OCI-M2 (cell line): ENCODE results near the gene OR1M1.
"Not testable (repeated sequence)": the region's sequence is repeated elsewhere in the genome, so short reads cannot be mapped to it uniquely, and the experiment has no call there.

Experiments used
- DNase-seq: peaks from one replicate; lab custom pipeline; 2025; ENCODE audit not compliant: unreplicated experiment; lab: John Stamatoyannopoulos, UW

Gene OR1M1

GRCh38 chr19:9086761-9087160 is at the start of gene OR1M1:
OR1M1 (plus strand) TSS chr19:9087061; CDS start chr19:9093245, 6,184 bp downstream.
- no peak for DNase-seq

- no peak for DNase-seq
Measured at GRCh38 chr19:9037400-9038062, 49.3 kb upstream of the OR1M1 start.

GRCh38 chr19:9039728-9040127 is 47.1 kb upstream of the OR1M1 start:
- no peak for DNase-seq

- DNase-seq, result no peak
Measured at GRCh38 chr19:9040131-9040530, 46.7 kb upstream of the OR1M1 start.

GRCh38 chr19:9041023-9041422 is 45.8 kb upstream of the OR1M1 start:
- no peak for DNase-seq

- DNase-seq, result no peak
Measured at GRCh38 chr19:9043524-9043923, 43.3 kb upstream of the OR1M1 start.

- no peak for DNase-seq
Measured at GRCh38 chr19:9044449-9044848, 42.4 kb upstream of the OR1M1 start.

- DNase-seq, result no peak
Measured at GRCh38 chr19:9046694-9047093, 40.2 kb upstream of the OR1M1 start.

GRCh38 chr19:9052894-9053293 is 34.0 kb upstream of the OR1M1 start:
- no peak for DNase-seq

GRCh38 chr19:9053674-9054073 is 33.2 kb upstream of the OR1M1 start:
- DNase-seq, result not testable (repeated sequence)

GRCh38 chr19:9054207-9054606 is 32.7 kb upstream of the OR1M1 start:
- no peak for DNase-seq

GRCh38 chr19:9054765-9055164 is 32.1 kb upstream of the OR1M1 start:
- no peak for DNase-seq

- not testable (repeated sequence) for DNase-seq
Measured at GRCh38 chr19:9056131-9056530, 30.7 kb upstream of the OR1M1 start.

- no peak for DNase-seq
Measured at GRCh38 chr19:9057505-9058258, 29.2 kb upstream of the OR1M1 start.

GRCh38 chr19:9058905-9059667 is 27.8 kb upstream of the OR1M1 start:
- DNase-seq, result no peak

- DNase-seq, result no peak
Measured at GRCh38 chr19:9060564-9061340, 26.1 kb upstream of the OR1M1 start.

- DNase-seq, result no peak
Measured at GRCh38 chr19:9061879-9062278, 25.0 kb upstream of the OR1M1 start.

GRCh38 chr19:9065457-9066014 is 21.3 kb upstream of the OR1M1 start:
- DNase-seq, result no peak

GRCh38 chr19:9070066-9070465 is 16.8 kb upstream of the OR1M1 start:
- no peak for DNase-seq

- DNase-seq, result not testable (repeated sequence)
Measured at GRCh38 chr19:9071720-9072119, 15.1 kb upstream of the OR1M1 start.

- DNase-seq, result no peak
Measured at GRCh38 chr19:9073806-9074205, 13.1 kb upstream of the OR1M1 start.
